SK-N-MC (cell line): ENCODE measurements around the gene KRTAP5-11.

Source experiments
- DNase-seq: peaks from one replicate; pipeline ENCODE4 v3.0.0-alpha.2; 2011; ENCODE audit warnings: low read depth, low spot score
- H3K27ac ChIP-seq: fragments of 200-600 bp; sonication (generic); 2 replicates; pipeline ENCODE4 v1.5.1; 2016; ENCODE audit warnings: mixed run types
- H3K36me3 ChIP-seq: fragments of 200-600 bp; sonication (generic); 2 replicates; pipeline ENCODE4 v1.6.1; 2017; ENCODE audit warnings: antibody characterized with exemption, low read length, mixed read lengths; ENCODE audit not compliant: insufficient read depth
- H3K4me3 ChIP-seq: fragments of 200-600 bp; sonication (generic); 2 replicates; pipeline ENCODE4 v1.5.1; 2016
- H3K9ac ChIP-seq: fragments of 200-600 bp; sonication (generic); 2 replicates; pipeline ENCODE4 v1.8.0; 2017; ENCODE audit warnings: mixed run types, mixed read lengths; ENCODE audit not compliant: insufficient read length
- H3K9me3 ChIP-seq: fragments of 200-600 bp; sonication (generic); 2 replicates; pipeline ENCODE4 v1.6.1; 2017; ENCODE audit warnings: low read depth, mild to moderate bottlenecking, antibody characterized with exemption, low read length, moderate library complexity, mixed read lengths
- EZH2 ChIP-seq: fragments of 200-600 bp; sonication (generic); IDR thresholded peaks from one replicate; pipeline ENCODE4 v1.6.1; 2017; ENCODE audit warnings: antibody characterized with exemption
- FOXP2 ChIP-seq: optimal IDR thresholded peaks from 2 replicates; pipeline ENCODE3; 2011; ENCODE audit warnings: mild to moderate bottlenecking, moderate library complexity; ENCODE audit not compliant: insufficient read depth; ENCODE audit errors: extremely low read length, control extremely low read depth
- POLR2AphosphoS5 ChIP-seq: IDR thresholded peaks from 2 replicates; pipeline ENCODE4 v1.6.1; 2012; ENCODE audit warnings: mild to moderate bottlenecking, low read depth, low read length, borderline replicate concordance

Gene KRTAP5-11

GRCh38 chr11:71566081-71566620 lies 16.5 kb downstream of the KRTAP5-11 start:
- no peak overlapping the region for H3K9ac ChIP-seq
- TF ChIP-seq EZH2 = no peak
- no peak for TF ChIP-seq FOXP2
- no peak for TF ChIP-seq POLR2AphosphoS5
- no peak overlapping the region for H3K4me3 ChIP-seq
- no peaks in the 10 kb centered on the region for H3K36me3 ChIP-seq
- DNase-seq = no peak
- H3K9me3 ChIP-seq = no peaks in the 10 kb centered on the region
- H3K27ac ChIP-seq = no peak overlapping the region

- TF ChIP-seq EZH2 (no peak), POLR2AphosphoS5 (no peak), FOXP2 (no peak)
- Histone ChIP-seq H3K9ac (no peak within 1 kb of the TSS), H3K4me3 (no peak within 1 kb of the TSS)
Measured at GRCh38 chr11:71565263-71565662, 17.4 kb downstream of the KRTAP5-11 start, which contains the start of gene KRTAP5-10. KRTAP5-10 (plus strand) TSS chr11:71565563; CDS start chr11:71565588, 25 bp downstream.

GRCh38 chr11:71564430-71564829 lies 18.2 kb downstream of the KRTAP5-11 start:
- Histone ChIP-seq H3K4me3 (no peak overlapping the region), H3K27ac (no peak overlapping the region), H3K9ac (no peak overlapping the region), H3K9me3 (no peaks in the 10 kb centered on the region), H3K36me3 (no peaks in the 10 kb centered on the region)
- no peak for DNase-seq
- TF ChIP-seq EZH2 = no peak
- no peak for TF ChIP-seq POLR2AphosphoS5
- TF ChIP-seq FOXP2 = no peak

More at GRCh38 chr11:71565263-71565662, 17.4 kb downstream of the KRTAP5-11 start, which contains the start of gene KRTAP5-10:
- Histone ChIP-seq H3K36me3 (no peaks in the 10 kb centered on the region), H3K27ac (no peak within 1 kb of the TSS), H3K9me3 (no peaks in the 10 kb centered on the region)
- no peak for DNase-seq

- Histone ChIP-seq H3K27ac (no peak overlapping the region), H3K9ac (no peak overlapping the region), H3K36me3 (no peaks in the 10 kb centered on the region), H3K9me3 (no peaks in the 10 kb centered on the region), H3K4me3 (no peak overlapping the region)
- DNase-seq = no peak
- TF ChIP-seq POLR2AphosphoS5 (no peak), FOXP2 (no peak), EZH2 (no peak)
Measured at GRCh38 chr11:71563406-71563805, 19.3 kb downstream of the KRTAP5-11 start.

GRCh38 chr11:71562120-71562519 lies 20.6 kb downstream of the KRTAP5-11 start:
- no peak for DNase-seq
- H3K9me3 ChIP-seq = no peaks in the 10 kb centered on the region
- no peak for TF ChIP-seq FOXP2
- TF ChIP-seq EZH2 = no peak
- no peak overlapping the region for H3K4me3 ChIP-seq
- no peak overlapping the region for H3K9ac ChIP-seq
- H3K27ac ChIP-seq = no peak overlapping the region
- H3K36me3 ChIP-seq = no peaks in the 10 kb centered on the region

- Histone ChIP-seq H3K9me3 (no peaks in the 10 kb centered on the region), H3K9ac (no peak overlapping the region), H3K27ac (no peak overlapping the region), H3K4me3 (no peak overlapping the region), H3K36me3 (no peaks in the 10 kb centered on the region)
- TF ChIP-seq FOXP2 (no peak), POLR2AphosphoS5 (no peak), EZH2 (no peak)
- DNase-seq = no peak
Measured at GRCh38 chr11:71558996-71559395, 23.7 kb downstream of the KRTAP5-11 start.

- no peaks in the 10 kb centered on the region for H3K36me3 ChIP-seq
- no peak overlapping the region for H3K4me3 ChIP-seq
- H3K9ac ChIP-seq = no peak overlapping the region
- no peak for DNase-seq
- TF ChIP-seq POLR2AphosphoS5 (no peak), EZH2 (no peak), FOXP2 (no peak)
- no peak overlapping the region for H3K27ac ChIP-seq
- H3K9me3 ChIP-seq = no peaks in the 10 kb centered on the region
Measured at GRCh38 chr11:71557257-71557656, 25.4 kb downstream of the KRTAP5-11 start.

- no peak for DNase-seq
- Histone ChIP-seq H3K4me3 (no peak overlapping the region), H3K27ac (no peak overlapping the region), H3K9me3 (no peaks in the 10 kb centered on the region), H3K9ac (no peak overlapping the region), H3K36me3 (no peaks in the 10 kb centered on the region)
- TF ChIP-seq POLR2AphosphoS5 (no peak), FOXP2 (no peak), EZH2 (no peak)
Measured at GRCh38 chr11:71556018-71556417, 26.7 kb downstream of the KRTAP5-11 start.

- no peak for TF ChIP-seq POLR2AphosphoS5
- TF ChIP-seq FOXP2 = no peak
- no peak for TF ChIP-seq EZH2
- H3K9me3 ChIP-seq = no peaks in the 10 kb centered on the region
- DNase-seq = no peak
- H3K36me3 ChIP-seq = no peaks in the 10 kb centered on the region
- H3K4me3 ChIP-seq = no peak overlapping the region
- H3K9ac ChIP-seq = no peak overlapping the region
- H3K27ac ChIP-seq = no peak overlapping the region
Measured at GRCh38 chr11:71555508-71555907, 27.2 kb downstream of the KRTAP5-11 start.
